ENCODE results near the gene L3MBTL4.

DNA sequence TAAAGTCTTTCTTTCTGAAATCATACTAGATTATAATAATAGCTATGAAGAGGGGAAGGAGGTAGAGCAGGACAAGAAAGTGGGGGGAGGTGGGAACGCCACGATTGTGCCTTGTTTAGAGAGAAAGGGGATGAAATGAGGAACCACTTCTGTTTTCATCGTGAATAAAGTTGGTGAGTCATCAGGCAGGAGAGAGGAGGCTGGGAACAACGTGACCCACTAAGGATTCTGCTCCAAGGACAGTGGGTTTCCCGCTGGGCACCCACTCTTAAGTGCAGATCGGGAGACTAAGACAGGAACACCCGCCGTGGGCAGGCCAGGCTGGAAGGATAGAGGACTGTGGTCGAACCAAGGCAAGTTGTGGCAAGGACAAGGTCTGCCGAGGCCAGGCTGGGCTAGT is 158.2 kb downstream of the L3MBTL4 start:
- TF ChIP-seq ZBTB7A (IDR thresholded peaks at IDR 0.05; ENCODE audit: low read depth) (no peak), EP300 (IDR thresholded peaks at IDR 0.05; ENCODE audit: borderline replicate concordance) (no peak), RAD21 (IDR thresholded peaks at IDR 0.05; ENCODE audit: low read depth) (no peak), TEAD4 (IDR thresholded peaks at IDR 0.05) (no peak), CREB1 (IDR thresholded peaks at IDR 0.05; ENCODE audit: low read depth) (no peak), YY1 (IDR thresholded peaks at IDR 0.05; ENCODE audit: low read depth) (no peak), FOXM1 (IDR thresholded peaks at IDR 0.05; ENCODE audit: borderline replicate concordance, low read depth) (no peak), TCF12 (IDR thresholded peaks at IDR 0.05; ENCODE audit: low read depth) (no peak), NFIC (IDR thresholded peaks at IDR 0.05) (no peak)
- TF ChIP-seq, protein P1, sequence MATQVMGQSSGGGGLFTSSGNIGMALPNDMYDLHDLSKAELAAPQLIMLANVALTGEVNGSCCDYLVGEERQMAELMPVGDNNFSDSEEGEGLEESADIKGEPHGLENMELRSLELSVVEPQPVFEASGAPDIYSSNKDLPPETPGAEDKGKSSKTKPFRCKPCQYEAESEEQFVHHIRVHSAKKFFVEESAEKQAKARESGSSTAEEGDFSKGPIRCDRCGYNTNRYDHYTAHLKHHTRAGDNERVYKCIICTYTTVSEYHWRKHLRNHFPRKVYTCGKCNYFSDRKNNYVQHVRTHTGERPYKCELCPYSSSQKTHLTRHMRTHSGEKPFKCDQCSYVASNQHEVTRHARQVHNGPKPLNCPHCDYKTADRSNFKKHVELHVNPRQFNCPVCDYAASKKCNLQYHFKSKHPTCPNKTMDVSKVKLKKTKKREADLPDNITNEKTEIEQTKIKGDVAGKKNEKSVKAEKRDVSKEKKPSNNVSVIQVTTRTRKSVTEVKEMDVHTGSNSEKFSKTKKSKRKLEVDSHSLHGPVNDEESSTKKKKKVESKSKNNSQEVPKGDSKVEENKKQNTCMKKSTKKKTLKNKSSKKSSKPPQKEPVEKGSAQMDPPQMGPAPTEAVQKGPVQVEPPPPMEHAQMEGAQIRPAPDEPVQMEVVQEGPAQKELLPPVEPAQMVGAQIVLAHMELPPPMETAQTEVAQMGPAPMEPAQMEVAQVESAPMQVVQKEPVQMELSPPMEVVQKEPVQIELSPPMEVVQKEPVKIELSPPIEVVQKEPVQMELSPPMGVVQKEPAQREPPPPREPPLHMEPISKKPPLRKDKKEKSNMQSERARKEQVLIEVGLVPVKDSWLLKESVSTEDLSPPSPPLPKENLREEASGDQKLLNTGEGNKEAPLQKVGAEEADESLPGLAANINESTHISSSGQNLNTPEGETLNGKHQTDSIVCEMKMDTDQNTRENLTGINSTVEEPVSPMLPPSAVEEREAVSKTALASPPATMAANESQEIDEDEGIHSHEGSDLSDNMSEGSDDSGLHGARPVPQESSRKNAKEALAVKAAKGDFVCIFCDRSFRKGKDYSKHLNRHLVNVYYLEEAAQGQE (IDR thresholded peaks at IDR 0.05; ENCODE audit: low read depth) = no peak
